Measurements from ENCODE around the gene AVPR2. TPM values are rescaled to one million over a fixed set of nuclear protein-coding genes. Genes with fewer than 3 reads are reported as not detected.

AVPR2 gene
- total RNA-seq, 1 donor from 2014 or later = not detected

DNA sequence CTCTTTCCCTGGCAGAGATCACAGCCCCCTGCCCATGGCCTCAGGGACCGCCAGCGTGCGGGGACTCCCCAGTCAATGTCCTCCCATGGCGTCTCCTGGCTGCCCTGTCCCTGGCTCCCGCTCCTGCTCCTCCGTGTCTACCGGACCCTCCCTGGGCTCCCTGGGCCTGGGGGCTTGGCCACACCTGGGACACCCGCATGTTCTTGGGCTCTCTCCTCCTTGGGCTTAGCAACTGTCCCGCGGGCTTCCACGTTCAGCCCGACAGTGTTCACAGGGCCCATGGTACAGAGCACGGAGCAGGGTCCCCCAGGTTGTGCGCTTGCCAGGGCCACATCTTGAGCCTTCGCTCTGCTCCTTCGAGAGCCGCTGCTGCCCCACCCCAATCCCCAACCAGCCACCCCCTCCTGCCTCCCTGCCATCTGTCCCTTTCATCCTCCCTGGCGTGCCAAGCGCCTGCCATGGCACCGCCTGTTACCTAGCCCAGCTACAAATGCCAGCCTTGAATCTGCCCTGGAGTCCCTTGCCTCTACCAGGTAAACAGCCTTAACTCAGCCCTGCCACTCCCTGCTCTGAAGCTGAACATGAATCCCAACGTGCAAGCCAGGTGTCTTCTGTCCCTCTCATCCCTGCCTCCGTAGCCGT, 3.9 kb downstream of the AVPR2 start:
- Mint-ChIP-seq H3K4me3 (ENCODE audit: unreplicated experiment) (no peak overlapping the region), H3K36me3 (ENCODE audit: low read depth) (no peaks in the 10 kb centered on the region), H3K27ac (ENCODE audit: unreplicated experiment) (no peak overlapping the region), H3K27me3 (ENCODE audit: low read depth) (no peaks in the 10 kb centered on the region), H3K9me3 (ENCODE audit: low read depth) (no peaks in the 10 kb centered on the region), H3K4me1 (ENCODE audit: low read depth) (peaks cover under 1% of the 10 kb centered on the region)
- peak; percentile 90 for DNase-seq (ENCODE audit: low spot score)
- TF ChIP-seq CTCF (IDR thresholded peaks at IDR 0.05) = no peak

- Mint-ChIP-seq H3K9me3 (ENCODE audit: low read depth) (no peaks in the 10 kb centered on the region), H3K27me3 (ENCODE audit: low read depth) (no peaks in the 10 kb centered on the region), H3K4me1 (ENCODE audit: low read depth) (no peaks in the 10 kb centered on the region), H3K27ac (ENCODE audit: unreplicated experiment) (no peak overlapping the region), H3K4me3 (ENCODE audit: unreplicated experiment) (no peak overlapping the region), H3K36me3 (ENCODE audit: low read depth) (no peaks in the 10 kb centered on the region)
- peak; percentile 88 for DNase-seq (ENCODE audit: low spot score)
- no peak for TF ChIP-seq CTCF (IDR thresholded peaks at IDR 0.05)
Measured at GRCh38 chrX:153909024-153909979, 4.8 kb downstream of the AVPR2 start.

DNA sequence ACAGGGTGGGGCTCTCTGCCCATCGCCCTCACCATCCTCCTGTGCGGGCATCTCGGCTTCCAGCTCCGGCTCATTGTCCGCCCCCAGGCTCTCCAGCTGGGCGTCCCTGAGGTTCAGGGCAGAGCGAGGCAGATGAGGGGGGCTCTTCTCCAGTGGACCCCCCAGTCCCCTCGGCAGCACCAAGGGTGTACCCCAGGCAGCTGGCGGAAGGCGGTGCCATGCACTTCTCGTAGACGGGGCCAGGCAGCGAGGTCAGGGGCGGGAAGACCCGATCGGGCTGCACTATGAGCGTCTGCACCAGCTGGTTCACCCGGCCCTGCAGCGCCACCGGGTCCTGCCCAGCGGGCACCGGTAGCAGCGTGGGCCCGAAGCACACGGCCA, 5.5 kb downstream of the AVPR2 start:
- Mint-ChIP-seq H3K36me3 (ENCODE audit: low read depth) (no peaks in the 10 kb centered on the region), H3K9me3 (ENCODE audit: low read depth) (no peaks in the 10 kb centered on the region), H3K4me3 (ENCODE audit: unreplicated experiment) (no peak overlapping the region), H3K27ac (ENCODE audit: unreplicated experiment) (no peak overlapping the region), H3K4me1 (ENCODE audit: low read depth) (no peaks in the 10 kb centered on the region), H3K27me3 (ENCODE audit: low read depth) (no peaks in the 10 kb centered on the region)
- peak; percentile 92 for DNase-seq (ENCODE audit: low spot score)
- no peak for TF ChIP-seq CTCF (IDR thresholded peaks at IDR 0.05)

DNA sequence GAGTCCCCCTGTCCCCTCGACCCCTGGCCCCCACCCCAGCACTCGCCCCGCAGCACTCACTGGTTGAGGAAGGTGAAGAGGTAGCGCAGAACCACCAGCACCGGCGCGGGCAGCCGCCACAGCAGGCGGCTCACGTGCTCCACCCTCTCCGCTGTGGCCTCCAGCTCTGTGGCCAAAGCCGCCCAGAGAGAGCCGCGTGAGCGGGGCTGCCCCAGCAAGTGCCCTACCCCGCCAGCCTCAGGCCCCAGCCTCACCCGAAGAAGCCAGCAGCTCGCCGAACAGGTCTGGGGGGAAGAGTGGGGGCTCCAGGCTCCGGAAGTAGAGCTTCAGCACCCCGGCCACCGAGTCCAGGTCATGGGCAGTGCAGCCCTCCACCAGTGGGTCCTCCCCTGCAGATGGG, 6.0 kb downstream of the AVPR2 start:
- TF ChIP-seq CTCF (IDR thresholded peaks at IDR 0.05) = no peak
- Mint-ChIP-seq H3K4me3 (ENCODE audit: unreplicated experiment) (no peak overlapping the region), H3K9me3 (ENCODE audit: low read depth) (no peaks in the 10 kb centered on the region), H3K4me1 (ENCODE audit: low read depth) (no peaks in the 10 kb centered on the region), H3K27me3 (ENCODE audit: low read depth) (no peaks in the 10 kb centered on the region), H3K27ac (ENCODE audit: unreplicated experiment) (no peak overlapping the region), H3K36me3 (ENCODE audit: low read depth) (no peaks in the 10 kb centered on the region)
- DNase-seq (ENCODE audit: low spot score) = peak; percentile 94

- Mint-ChIP-seq H3K4me1 (ENCODE audit: low read depth) (no peaks in the 10 kb centered on the region), H3K27ac (ENCODE audit: unreplicated experiment) (no peak overlapping the region), H3K27me3 (ENCODE audit: low read depth) (no peaks in the 10 kb centered on the region), H3K4me3 (ENCODE audit: unreplicated experiment) (no peak overlapping the region), H3K36me3 (ENCODE audit: low read depth) (no peaks in the 10 kb centered on the region), H3K9me3 (ENCODE audit: low read depth) (no peaks in the 10 kb centered on the region)
- no peak for TF ChIP-seq CTCF (IDR thresholded peaks at IDR 0.05)
- no peak for DNase-seq (ENCODE audit: low spot score)
Measured at GRCh38 chrX:153911798-153912197, 7.3 kb downstream of the AVPR2 start.

Measured in chondrocyte (in vitro differentiated cells).